NT2/D1 (cell line): ENCODE data around the gene CAMK1D.
"Not testable (repeated sequence)": the region's sequence is repeated elsewhere in the genome, so short reads cannot be mapped to it uniquely, and the experiment has no call there.

Source experiments
- DNase-seq: peaks from one replicate; pipeline ENCODE4 v3.0.0-alpha.2; 2011; ENCODE audit warnings: low read depth, low spot score
- H3K27me3 ChIP-seq: 2 replicates; pipeline ENCODE4 v1.6.0; 2011; ENCODE audit warnings: mild to moderate bottlenecking; ENCODE audit not compliant: insufficient read length, insufficient read depth
- H3K36me3 ChIP-seq: 2 replicates; pipeline ENCODE4 v1.6.1; 2011; ENCODE audit warnings: mild to moderate bottlenecking, low read length, mixed read lengths; ENCODE audit not compliant: insufficient read depth, insufficient read length
- H3K4me1 ChIP-seq: 2 replicates; pipeline ENCODE4 v1.5.1; 2011; ENCODE audit not compliant: insufficient read depth, insufficient read length
- H3K4me3 ChIP-seq: 2 replicates; pipeline ENCODE4 v1.5.1; 2011; ENCODE audit warnings: low read depth; ENCODE audit not compliant: insufficient read length
- H3K9ac ChIP-seq: 2 replicates; pipeline ENCODE4 v1.6.0; 2011; ENCODE audit warnings: low read depth; ENCODE audit not compliant: insufficient read length
- H3K9me3 ChIP-seq: 2 replicates; pipeline ENCODE4 v1.5.1; 2011; ENCODE audit warnings: mild to moderate bottlenecking, low read length; ENCODE audit not compliant: insufficient read depth
- SUZ12 ChIP-seq: IDR thresholded peaks from 2 replicates; pipeline ENCODE4 v1.6.1; 2011; ENCODE audit not compliant: insufficient read length, insufficient read depth; ENCODE audit errors: extremely low read depth
- YY1 ChIP-seq: IDR thresholded peaks from 2 replicates; pipeline ENCODE4 v1.6.1; 2011; ENCODE audit not compliant: insufficient read length, insufficient read depth
- ZNF274 ChIP-seq: IDR thresholded peaks from 2 replicates; pipeline ENCODE4 v1.6.1; 2011; ENCODE audit warnings: mild to moderate bottlenecking, low read depth, low read length

The CAMK1D gene

GRCh38 chr10:12348870-12349628 lies at the start of gene CAMK1D:
Gene CAMK1D (plus strand): TSS chr10:12349547.
- DNase-seq: peak; percentile 49
- peak within 1 kb of the TSS; percentile 70 for H3K9ac ChIP-seq
- no peaks in the 10 kb centered on the region for H3K36me3 ChIP-seq
- H3K4me3 ChIP-seq: peak within 1 kb of the TSS; percentile 69
- peaks cover 42% of the 10 kb centered on the region for H3K27me3 ChIP-seq
- peaks cover 4% of the 10 kb centered on the region for H3K4me1 ChIP-seq
- TF ChIP-seq YY1 (no peak), SUZ12 (no peak), ZNF274 (no peak)
- no peaks in the 10 kb centered on the region for H3K9me3 ChIP-seq

- H3K4me3 ChIP-seq, H3K9ac ChIP-seq, H3K4me1 ChIP-seq: not testable (repeated sequence)
Measured at GRCh38 chr10:12301036-12301435, 48.3 kb upstream of the CAMK1D start.

GRCh38 chr10:12308057-12308456 lies 41.3 kb upstream of the CAMK1D start:
- no peak for TF ChIP-seq SUZ12
- no peak for TF ChIP-seq YY1
- TF ChIP-seq ZNF274: no peak

More at GRCh38 chr10:12301036-12301435, 48.3 kb upstream of the CAMK1D start:
- not testable (repeated sequence) for DNase-seq, H3K9me3 ChIP-seq, H3K36me3 ChIP-seq, H3K27me3 ChIP-seq

GRCh38 chr10:12308736-12309375 lies 40.5 kb upstream of the CAMK1D start:
- Histone ChIP-seq H3K4me1 (no peaks in the 10 kb centered on the region), H3K9me3 (peaks cover 5% of the 10 kb centered on the region; the same call in 1 of the 2 replicates), H3K27me3 (no peaks in the 10 kb centered on the region), H3K9ac (no peak overlapping the region), H3K36me3 (no peaks in the 10 kb centered on the region), H3K4me3 (no peak overlapping the region)
- DNase-seq: no peak
- TF ChIP-seq YY1: no peak
- TF ChIP-seq SUZ12: no peak
- TF ChIP-seq ZNF274: no peak

More at GRCh38 chr10:12308057-12308456, 41.3 kb upstream of the CAMK1D start:
- Histone ChIP-seq H3K9ac (no peak overlapping the region), H3K36me3 (no peaks in the 10 kb centered on the region), H3K4me3 (no peak overlapping the region), H3K4me1 (no peaks in the 10 kb centered on the region), H3K9me3 (peaks cover 5% of the 10 kb centered on the region; the same call in 1 of the 2 replicates), H3K27me3 (no peaks in the 10 kb centered on the region)
- DNase-seq: no peak

- not testable (repeated sequence) for DNase-seq, H3K9ac ChIP-seq, H3K4me3 ChIP-seq, H3K4me1 ChIP-seq, H3K9me3 ChIP-seq, H3K36me3 ChIP-seq, H3K27me3 ChIP-seq
Measured at GRCh38 chr10:12309783-12310182, 39.6 kb upstream of the CAMK1D start.

GRCh38 chr10:12314836-12315235 lies 34.5 kb upstream of the CAMK1D start:
- H3K4me1 ChIP-seq: no peaks in the 10 kb centered on the region
- H3K9me3 ChIP-seq: peaks cover 3% of the 10 kb centered on the region; the same call in 1 of the 2 replicates
- no peak for TF ChIP-seq ZNF274
- TF ChIP-seq YY1: no peak
- no peak for TF ChIP-seq SUZ12
- no peak overlapping the region for H3K4me3 ChIP-seq
- H3K36me3 ChIP-seq: no peaks in the 10 kb centered on the region
- H3K9ac ChIP-seq: no peak overlapping the region
- DNase-seq: no peak
- no peaks in the 10 kb centered on the region for H3K27me3 ChIP-seq

GRCh38 chr10:12319076-12319475 lies 30.3 kb upstream of the CAMK1D start:
- H3K36me3 ChIP-seq: no peaks in the 10 kb centered on the region
- DNase-seq: no peak
- TF ChIP-seq ZNF274: no peak
- no peak for TF ChIP-seq YY1
- no peak for TF ChIP-seq SUZ12
- H3K9me3 ChIP-seq: no peaks in the 10 kb centered on the region
- H3K9ac ChIP-seq: no peak overlapping the region
- no peaks in the 10 kb centered on the region for H3K4me1 ChIP-seq
- no peak overlapping the region for H3K4me3 ChIP-seq
- H3K27me3 ChIP-seq: no peaks in the 10 kb centered on the region
